GM23248 (cell line): ENCODE results near the gene COL5A3. TPM values are rescaled to one million over a fixed set of nuclear protein-coding genes. Genes with fewer than 3 reads are reported as not detected.
"Not testable (repeated sequence)": the region's sequence is repeated elsewhere in the genome, so short reads cannot be mapped to it uniquely, and the experiment has no call there.

Experiments
- DNase-seq: peaks from one replicate; pipeline ENCODE4 v3.0.0-alpha.2; 2015
- H2AFZ ChIP-seq: fragments of 200-600 bp; sonication (generic); 2 replicates; pipeline ENCODE4 v1.6.1; 2016; ENCODE audit warnings: antibody characterized with exemption
- H3F3A ChIP-seq: fragments of 200-600 bp; sonication (generic); 2 replicates; pipeline ENCODE4 v1.6.1; 2016; ENCODE audit warnings: mild to moderate bottlenecking, antibody characterized with exemption, mixed run types; ENCODE audit not compliant: insufficient read depth
- H3K27ac ChIP-seq: fragments of 200-600 bp; sonication (generic); 2 replicates; pipeline ENCODE4 v1.5.1; 2016; ENCODE audit warnings: mild to moderate bottlenecking
- H3K27me3 ChIP-seq: fragments of 200-600 bp; sonication (generic); replicated peaks from 2 replicates; pipeline ENCODE4 v1.6.1; 2016; ENCODE audit warnings: mild to moderate bottlenecking; ENCODE audit not compliant: insufficient read depth
- H3K36me3 ChIP-seq: fragments of 200-600 bp; sonication (generic); 2 replicates; pipeline ENCODE4 v1.6.1; 2016; ENCODE audit warnings: low read depth, mild to moderate bottlenecking
- H3K4me1 ChIP-seq: fragments of 200-600 bp; sonication (generic); 2 replicates; pipeline ENCODE4 v1.6.1; 2016; ENCODE audit warnings: mild to moderate bottlenecking; ENCODE audit not compliant: insufficient read depth
- H3K4me2 ChIP-seq: fragments of 200-600 bp; sonication (generic); one replicate; pipeline ENCODE4 v1.6.1; 2016; ENCODE audit warnings: mild to moderate bottlenecking; ENCODE audit not compliant: unreplicated experiment
- H3K4me3 ChIP-seq: fragments of 200-600 bp; sonication (generic); 2 replicates; pipeline ENCODE4 v1.5.1; 2016; ENCODE audit warnings: mild to moderate bottlenecking
- H3K79me2 ChIP-seq: fragments of 200-600 bp; sonication (generic); 2 replicates; pipeline ENCODE4 v1.6.1; 2016; ENCODE audit warnings: mild to moderate bottlenecking; ENCODE audit not compliant: insufficient read depth
- H3K9ac ChIP-seq: fragments of 200-600 bp; sonication (generic); 2 replicates; pipeline ENCODE4 v1.6.1; 2016; ENCODE audit warnings: mild to moderate bottlenecking
- H3K9me2 ChIP-seq: fragments of 200-600 bp; sonication (generic); 2 replicates; pipeline ENCODE4 v1.6.1; 2016; ENCODE audit warnings: mixed run types, mild to moderate bottlenecking, moderate library complexity; ENCODE audit not compliant: insufficient read depth
- H3K9me3 ChIP-seq: fragments of 200-600 bp; sonication (generic); one replicate; pipeline ENCODE4 v1.6.1; 2017; ENCODE audit warnings: low read depth
- H4K20me1 ChIP-seq: fragments of 200-600 bp; sonication (generic); 2 replicates; pipeline ENCODE4 v1.6.0; 2016; ENCODE audit not compliant: insufficient read depth
- EZH2 ChIP-seq: fragments of 200-600 bp; sonication (generic); IDR thresholded peaks from 2 replicates; pipeline ENCODE4 v1.6.1; 2018; ENCODE audit warnings: antibody characterized with exemption, mild to moderate bottlenecking; ENCODE audit not compliant: insufficient read depth, poor library complexity, severe bottlenecking
- EZH2phosphoT487 ChIP-seq: fragments of 200-600 bp; sonication (generic); IDR thresholded peaks from 2 replicates; pipeline ENCODE4 v1.6.1; 2018; ENCODE audit warnings: antibody characterized with exemption, moderate library complexity, mild to moderate bottlenecking, low read depth; ENCODE audit not compliant: insufficient read depth
- WGBS, 2 experiments: methylation state at CpG; one replicate each; pipeline ENCODE4 v1.1.6; 2015 to 2017; ENCODE audit warnings: low lambda C conversion rate in 2 of 2, low coverage in 1 of 2; ENCODE audit errors: missing lambda C conversion rate in 2 of 2; 5-methylcytosine and 5-hydroxymethylcytosine counted together
- in situ Hi-C: fragments of 300-500 bp; cut with MboI; formaldehyde crosslinking; loops from 2 replicates; pipeline ENCODE4 v1.15.0; 2020
- polyA plus RNA-seq: library from polyadenylated mRNA; unstranded; fragments of >200 nt; fragmentation: Nextera tagmentation; extraction: Ambion mirVana; gene quantifications from 2 replicates; pipeline ENCODE4 v1.2.1, GENCODE V29; 2016
- total RNA-seq: library from RNA; depleted of rRNA; stranded (reverse); fragments of >200 nt; shearing (Covaris generic); gene quantifications from 2 replicates; pipeline ENCODE4 v1.2.3, GENCODE V29; 2014

Gene COL5A3
- total and polyA plus RNA-seq, 2 experiments from 2014 or later = 4.2 to 22.8 TPM

DNA sequence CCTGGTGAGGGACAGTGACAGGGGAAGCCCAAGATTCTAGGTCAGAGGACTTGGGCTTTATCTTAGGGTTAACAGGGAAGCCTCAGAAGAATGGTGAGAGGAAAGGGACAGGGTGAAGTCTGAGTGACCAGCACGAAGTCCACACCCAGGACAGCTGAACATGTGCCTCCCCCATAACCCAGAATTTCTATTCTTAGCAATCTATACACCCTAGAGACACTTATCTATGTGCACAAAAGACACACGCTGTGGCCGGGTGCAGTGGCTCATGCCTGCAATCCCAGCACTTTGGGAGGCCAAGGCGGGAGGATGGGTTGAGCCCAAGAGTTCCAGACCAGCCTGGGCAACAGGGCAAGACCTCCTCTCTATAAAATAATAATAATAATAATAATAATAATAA, 62.9 kb downstream of the COL5A3 start:
- 73 to 77% methylated on average over 4 of the region's 4 CpGs for whole genome bisulfite sequencing, 2 experiments

DNA sequence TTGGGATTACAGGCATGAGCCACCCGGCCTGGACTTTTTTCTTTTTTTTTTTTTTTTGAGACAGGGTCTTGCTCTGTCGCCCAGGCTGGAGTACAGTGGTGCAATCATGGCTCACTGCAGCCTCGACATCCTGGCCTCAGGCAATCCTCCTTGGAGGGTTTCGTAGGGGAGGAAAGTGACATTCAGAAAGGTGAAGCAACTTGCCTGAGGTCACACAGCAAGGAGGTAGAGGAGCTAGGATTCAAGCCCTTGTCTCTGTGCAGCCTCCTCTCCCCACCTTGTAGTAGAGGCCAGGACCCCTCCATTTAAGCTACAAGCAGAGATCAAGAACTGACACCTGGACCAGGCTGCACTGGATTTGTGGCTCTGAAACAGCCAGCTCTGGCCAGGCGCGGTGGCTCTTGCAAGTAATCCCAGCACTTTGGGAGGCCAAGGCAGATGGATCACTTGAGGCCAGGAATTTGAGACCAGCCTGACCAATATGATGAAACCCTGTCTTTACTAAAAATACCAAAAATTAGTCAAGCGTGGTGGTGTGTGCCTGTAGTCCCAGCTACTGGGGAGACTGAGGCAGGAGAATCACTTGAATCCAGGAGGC, 63.7 kb downstream of the COL5A3 start:
- in situ Hi-C loops = loop anchor here (25.0 kb wide), 2 partner anchors 291 to 441 kb away; partner anchors contain the start of genes S1PR2 and TYK2
- H4K20me1 ChIP-seq, DNase-seq, H3K9me2 ChIP-seq, H3K27me3 ChIP-seq, H3K36me3 ChIP-seq, H2AFZ ChIP-seq, H3K79me2 ChIP-seq, H3K4me3 ChIP-seq, H3K9me3 ChIP-seq: not testable (repeated sequence)
- H3K4me1 ChIP-seq = peaks cover 29% of the 10 kb centered on the region
- peak overlapping the region; percentile 86 for H3K9ac ChIP-seq
- peak overlapping the region; percentile 97 for H3K27ac ChIP-seq
- H3F3A ChIP-seq = peaks cover 16% of the 10 kb centered on the region
- 64 to 69% methylated on average over 7 of the region's 7 CpGs for WGBS, 2 experiments
- peak overlapping the region; percentile 21 for H3K4me2 ChIP-seq

More for the DNA sequence above, 62.9 kb downstream of the COL5A3 start:
- H3K9me2 ChIP-seq = no peaks in the 10 kb centered on the region
- no peak overlapping the region for H3K4me3 ChIP-seq
- no peak for DNase-seq
- no peak for TF ChIP-seq EZH2phosphoT487
- no peak for TF ChIP-seq EZH2
- no peak overlapping the region for H3K27ac ChIP-seq
- no peak overlapping the region for H2AFZ ChIP-seq
- in situ Hi-C loops = loop anchor here (25.0 kb wide), 2 partner anchors 290 to 440 kb away; partner anchors contain the start of genes S1PR2 and TYK2
- no peak overlapping the region for H3K9ac ChIP-seq
- H3F3A ChIP-seq = peaks cover 8% of the 10 kb centered on the region
- no peak overlapping the region for H3K4me2 ChIP-seq
- H3K36me3 ChIP-seq = no peaks in the 10 kb centered on the region
- peaks cover 29% of the 10 kb centered on the region for H3K4me1 ChIP-seq
- H3K27me3 ChIP-seq = no peaks in the 10 kb centered on the region
- H4K20me1 ChIP-seq = no peaks in the 10 kb centered on the region
- H3K9me3 ChIP-seq = no peaks in the 10 kb centered on the region
- no peaks in the 10 kb centered on the region for H3K79me2 ChIP-seq

DNA sequence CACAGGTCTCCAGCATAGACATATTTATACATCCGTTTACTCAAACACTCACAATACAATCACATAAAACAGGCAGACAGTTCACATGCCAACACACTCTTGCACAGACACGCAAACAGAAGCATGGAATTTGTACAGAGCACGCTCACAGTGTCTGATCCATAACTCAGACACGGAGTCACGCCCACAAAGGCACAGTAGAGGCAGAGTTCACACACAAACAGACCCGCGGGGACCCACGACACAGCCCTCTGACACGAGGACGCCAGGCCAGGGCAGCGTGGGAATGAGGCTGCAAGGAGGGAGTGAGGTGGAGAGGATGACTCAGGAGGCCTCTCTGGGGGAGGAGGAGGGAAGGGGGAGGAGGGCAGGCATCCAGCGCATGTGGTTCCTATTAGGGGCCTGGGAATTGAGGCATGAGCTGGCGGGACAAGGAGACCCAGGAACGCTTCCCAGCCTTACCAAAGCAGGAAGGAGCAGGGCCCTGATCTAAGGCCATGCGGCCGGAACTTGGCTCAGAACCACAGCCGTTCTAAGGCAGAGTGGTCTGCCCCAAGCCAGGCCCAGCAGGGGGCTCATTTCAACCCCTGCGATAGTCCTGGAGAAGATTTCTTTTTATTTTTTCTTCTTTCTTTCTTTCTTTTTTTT, 64.9 kb downstream of the COL5A3 start:
- peak; percentile 99 for DNase-seq
- Histone ChIP-seq H3K79me2 (no peaks in the 10 kb centered on the region), H3K9me2 (no peaks in the 10 kb centered on the region), H3K4me2 (peak overlapping the region; percentile 44), H3K36me3 (no peaks in the 10 kb centered on the region), H3F3A (peaks cover 28% of the 10 kb centered on the region), H4K20me1 (no peaks in the 10 kb centered on the region), H3K9me3 (no peaks in the 10 kb centered on the region), H3K4me1 (peaks cover 41% of the 10 kb centered on the region), H3K9ac (peak overlapping the region; percentile 86), H2AFZ (peak overlapping the region; percentile 18; the same call in 1 of the 2 replicates), H3K27me3 (no peaks in the 10 kb centered on the region), H3K27ac (peak overlapping the region; percentile 97), H3K4me3 (no peak overlapping the region)
- 0 to 1% methylated on average over 16 to 18 of the region's 18 CpGs for WGBS, 2 experiments
- TF ChIP-seq EZH2phosphoT487 (no peak), EZH2 (no peak)
- in situ Hi-C loops = loop anchor here (25.0 kb wide), 2 partner anchors 292 to 442 kb away; partner anchors contain the start of genes S1PR2 and TYK2

DNA sequence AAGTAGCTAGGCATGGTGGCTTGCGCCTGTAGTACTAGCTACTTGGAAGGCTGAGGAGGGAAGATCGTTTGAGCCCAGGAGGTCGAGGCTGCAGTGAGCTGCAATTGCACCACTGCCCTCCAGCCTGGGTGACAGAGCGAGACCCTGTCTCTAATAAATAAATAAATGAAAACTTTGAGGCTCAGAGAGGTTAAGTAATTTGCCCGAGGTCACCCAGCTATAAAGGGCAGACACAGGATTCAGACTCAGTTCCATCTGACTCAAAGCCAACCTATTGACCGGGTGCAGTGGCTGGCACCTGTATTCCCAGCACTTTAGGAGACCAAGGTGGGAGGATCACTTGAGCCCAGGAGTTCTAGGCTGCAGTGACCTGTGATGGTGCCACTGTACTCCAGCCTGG, 66.6 kb downstream of the COL5A3 start:
- Histone ChIP-seq H2AFZ (no peak overlapping the region), H3K9me3 (no peaks in the 10 kb centered on the region), H4K20me1 (no peaks in the 10 kb centered on the region), H3K79me2 (no peaks in the 10 kb centered on the region), H3F3A (peaks cover 40% of the 10 kb centered on the region), H3K36me3 (no peaks in the 10 kb centered on the region), H3K4me3 (no peak overlapping the region), H3K27me3 (no peaks in the 10 kb centered on the region), H3K9ac (no peak overlapping the region), H3K27ac (no peak overlapping the region), H3K9me2 (no peaks in the 10 kb centered on the region), H3K4me1 (peaks cover 41% of the 10 kb centered on the region), H3K4me2 (no peak overlapping the region)
- in situ Hi-C loops = loop anchor here (25.0 kb wide), 2 partner anchors 294 to 444 kb away; partner anchors contain the start of genes S1PR2 and TYK2
- no peak for DNase-seq
- TF ChIP-seq EZH2phosphoT487 (no peak), EZH2 (no peak)
- WGBS, 2 experiments = 83 to 92% methylated on average over 6 of the region's 6 CpGs
